Vagina (tissue), 2 donors: Measurements from ENCODE around the gene NPAS3.

Experiments
- POLR2A ChIP-seq, 2 donors: fragments of 450-650 bp; IDR thresholded peaks; one replicate each; pipeline ENCODE4 v1.6.1; 2017; ENCODE audit warnings: antibody characterized with exemption in 2 of 2, mild to moderate bottlenecking in 2 of 2, moderate library complexity in 2 of 2
- POLR2AphosphoS5 ChIP-seq, 2 donors: sonication (generic); formaldehyde crosslinking; IDR thresholded peaks; one replicate each; pipeline ENCODE4 v1.9.0; 2017; ENCODE audit warnings: antibody characterized with exemption in 2 of 2, mild to moderate bottlenecking in 2 of 2, low read depth in 1 of 2; ENCODE audit not compliant: insufficient read depth in 1 of 2

DNA sequence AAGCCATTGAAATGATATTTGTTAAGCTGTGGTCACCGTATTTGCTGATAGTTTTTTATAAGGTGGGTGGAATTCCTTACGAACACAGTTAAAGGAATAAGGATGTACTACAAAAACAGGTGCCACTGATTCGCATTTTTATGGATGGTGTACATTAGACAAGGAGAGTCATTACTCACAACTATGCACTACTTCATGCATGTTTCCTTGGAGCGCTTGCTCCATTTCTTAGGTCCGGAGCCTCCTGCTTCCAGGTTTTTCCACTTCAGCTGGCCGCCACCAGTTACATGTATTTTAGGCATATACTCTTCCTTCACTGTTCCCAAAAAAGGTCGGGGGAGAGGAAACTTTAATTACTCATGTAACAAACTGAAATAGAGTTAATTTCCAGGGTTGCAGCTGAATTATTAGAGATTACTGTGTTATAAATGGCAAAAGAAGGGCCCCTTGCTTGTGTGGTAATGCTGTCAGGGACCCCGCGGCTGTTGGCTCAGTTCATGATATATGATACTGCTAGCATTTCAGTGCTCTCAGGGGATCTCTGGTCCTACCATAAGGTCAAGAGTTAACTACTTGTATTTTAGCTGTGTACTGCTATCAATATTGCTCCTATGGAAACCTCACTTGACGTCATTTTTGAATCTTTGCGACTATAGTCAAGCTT lies 454.7 kb downstream of the NPAS3 start:
- TF ChIP-seq POLR2AphosphoS5 (IDR thresholded peaks at IDR 0.05; ENCODE audit: insufficient read depth in 1 of 2, low read depth in 1 of 2) (no peak), POLR2A (IDR thresholded peaks at IDR 0.05) (no peak)
